ENCODE data around the gene AGMAT.

Gene AGMAT

DNA sequence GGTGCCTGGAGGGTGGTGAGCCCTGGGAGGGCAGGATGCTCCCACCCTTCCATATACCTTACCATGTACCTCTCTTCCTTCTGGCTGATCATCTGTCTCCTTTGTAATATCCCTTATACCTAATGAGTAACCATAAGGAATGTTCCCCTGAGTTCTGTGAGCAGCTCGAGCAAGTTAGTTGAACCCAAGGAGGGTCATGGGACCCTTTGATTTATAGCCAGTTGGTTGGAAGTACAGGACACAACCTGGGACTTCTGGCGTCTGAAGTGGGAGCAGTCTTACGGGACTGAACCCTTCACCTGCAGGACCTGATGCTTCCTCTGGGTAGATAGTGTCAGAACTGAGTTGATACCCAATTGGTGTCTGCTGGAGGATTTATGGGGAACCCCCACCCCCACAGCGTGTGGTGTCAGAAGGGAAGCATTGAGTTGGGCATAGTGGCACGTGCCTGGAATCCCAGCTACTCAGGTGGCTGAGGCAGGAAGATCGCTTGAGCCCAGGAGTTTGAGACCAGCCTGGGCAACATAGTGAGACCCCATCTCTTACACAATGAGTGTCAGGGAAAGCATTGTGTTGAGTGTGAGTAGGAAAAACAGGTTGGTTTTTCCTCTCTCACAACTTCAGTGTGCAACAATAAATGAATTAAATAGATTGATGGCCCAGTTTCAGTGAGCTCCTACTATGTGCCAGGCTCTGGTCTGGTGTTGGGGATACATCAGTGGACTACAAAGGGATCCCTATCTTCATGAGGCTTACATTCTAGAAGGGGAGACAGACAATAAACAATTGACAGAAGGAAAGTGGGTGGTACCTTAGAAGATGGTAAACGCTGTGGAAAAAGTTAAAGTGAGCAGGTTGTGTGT, 42.2 kb downstream of the AGMAT start:
- DNase-seq = no peak
- H3K27ac ChIP-seq (ENCODE audit: insufficient read depth, low read length, poor library complexity, severe bottlenecking) = no peak overlapping the region
- H3K4me1 ChIP-seq (ENCODE audit: control insufficient read depth, insufficient read depth, low read length, poor library complexity, severe bottlenecking) = no peaks in the 10 kb centered on the region
- H3K27me3 ChIP-seq (replicated peaks; ENCODE audit: control insufficient read depth, insufficient read depth, low read length, poor library complexity, severe bottlenecking) = no peaks in the 10 kb centered on the region
- H3K4me3 ChIP-seq (ENCODE audit: insufficient read depth, low read depth, low read length, poor library complexity, severe bottlenecking) = no peak overlapping the region
- H3K36me3 ChIP-seq (ENCODE audit: control insufficient read depth, insufficient read depth, low read length) = peaks cover 48% of the 10 kb centered on the region
- H3K9me3 ChIP-seq (ENCODE audit: control insufficient read depth, low read length) = no peaks in the 10 kb centered on the region

DNA sequence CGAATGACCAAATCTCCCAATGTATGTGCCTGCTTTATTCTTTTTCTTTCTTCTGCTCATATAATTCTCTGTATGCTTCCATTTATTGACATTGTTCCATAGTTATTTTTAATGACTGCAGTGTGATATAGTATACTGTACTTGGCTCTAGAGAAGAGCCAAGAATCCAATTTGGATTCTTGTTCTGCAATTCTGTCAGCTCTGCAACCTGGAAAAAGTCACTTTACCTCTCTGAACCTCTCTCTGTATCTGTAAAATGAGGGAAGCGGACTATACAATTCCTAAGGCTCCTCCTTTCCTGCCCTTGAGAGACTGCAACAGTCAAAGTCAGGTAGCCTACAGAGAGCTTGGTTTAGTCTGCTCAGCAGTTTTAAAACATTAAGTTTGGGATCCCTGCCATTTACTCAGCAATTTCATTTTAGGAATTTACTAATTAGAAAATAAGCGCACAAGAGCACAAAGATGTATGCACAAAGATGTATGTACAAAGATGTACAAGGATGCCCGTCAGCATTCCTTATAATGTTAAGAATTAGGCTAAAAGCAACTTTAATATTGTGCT, 43.5 kb downstream of the AGMAT start:
- H3K27ac ChIP-seq (ENCODE audit: insufficient read depth, low read length, poor library complexity, severe bottlenecking) = no peak overlapping the region
- H3K27me3 ChIP-seq (replicated peaks; ENCODE audit: control insufficient read depth, insufficient read depth, low read length, poor library complexity, severe bottlenecking) = no peaks in the 10 kb centered on the region
- H3K4me1 ChIP-seq (ENCODE audit: control insufficient read depth, insufficient read depth, low read length, poor library complexity, severe bottlenecking) = no peaks in the 10 kb centered on the region
- no peak overlapping the region for H3K4me3 ChIP-seq (ENCODE audit: insufficient read depth, low read depth, low read length, poor library complexity, severe bottlenecking)
- no peaks in the 10 kb centered on the region for H3K9me3 ChIP-seq (ENCODE audit: control insufficient read depth, low read length)
- no peak for DNase-seq
- H3K36me3 ChIP-seq (ENCODE audit: control insufficient read depth, insufficient read depth, low read length) = peaks cover 44% of the 10 kb centered on the region

DNA sequence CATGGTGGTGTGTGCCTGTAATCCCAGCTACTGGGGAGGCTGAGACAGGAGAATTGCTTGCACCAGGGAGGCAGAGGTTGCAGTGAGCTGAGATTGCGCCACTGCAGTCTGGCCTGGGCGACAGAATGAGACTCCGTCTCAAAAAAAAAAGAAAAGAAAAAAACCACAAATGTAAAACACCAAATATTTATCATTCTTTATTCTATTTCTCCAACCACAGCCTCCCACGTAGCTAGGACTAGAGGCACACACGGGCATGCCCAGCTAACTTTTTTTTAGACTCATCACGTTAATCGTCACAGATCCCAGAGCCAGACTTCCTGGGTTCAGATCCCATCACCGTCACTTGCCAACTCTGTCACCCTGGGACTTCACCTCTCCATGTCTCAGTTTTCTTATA, 44.7 kb downstream of the AGMAT start:
- Histone ChIP-seq H3K27ac (ENCODE audit: insufficient read depth, low read length, poor library complexity, severe bottlenecking) (no peak overlapping the region), H3K36me3 (ENCODE audit: control insufficient read depth, insufficient read depth, low read length) (peaks cover 45% of the 10 kb centered on the region), H3K4me3 (ENCODE audit: insufficient read depth, low read depth, low read length, poor library complexity, severe bottlenecking) (no peak overlapping the region), H3K27me3 (replicated peaks; ENCODE audit: control insufficient read depth, insufficient read depth, low read length, poor library complexity, severe bottlenecking) (no peaks in the 10 kb centered on the region), H3K9me3 (ENCODE audit: control insufficient read depth, low read length) (no peaks in the 10 kb centered on the region), H3K4me1 (ENCODE audit: control insufficient read depth, insufficient read depth, low read length, poor library complexity, severe bottlenecking) (no peaks in the 10 kb centered on the region)
- no peak for DNase-seq

DNA sequence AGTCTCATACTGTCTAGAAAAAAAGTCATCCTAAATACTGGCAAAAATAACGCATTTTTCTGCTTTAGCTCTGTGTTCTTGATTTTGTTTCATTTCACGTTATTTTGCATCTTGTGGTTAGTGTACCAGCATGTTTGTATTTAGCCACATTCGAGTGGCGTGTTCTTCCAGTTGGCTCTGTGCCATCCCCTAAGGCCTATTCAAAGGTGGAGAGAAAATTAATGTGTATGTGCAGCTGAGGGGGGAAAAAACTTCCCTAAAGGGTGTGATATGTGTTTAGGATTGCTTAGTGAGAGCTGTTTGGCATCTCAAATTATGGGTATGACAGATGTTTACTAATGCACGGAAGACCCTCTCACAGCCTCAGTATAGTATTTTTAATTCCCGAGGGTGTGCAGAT, 46.1 kb downstream of the AGMAT start:
- H3K36me3 ChIP-seq (ENCODE audit: control insufficient read depth, insufficient read depth, low read length) = peaks cover 40% of the 10 kb centered on the region
- no peaks in the 10 kb centered on the region for H3K9me3 ChIP-seq (ENCODE audit: control insufficient read depth, low read length)
- no peaks in the 10 kb centered on the region for H3K27me3 ChIP-seq (replicated peaks; ENCODE audit: control insufficient read depth, insufficient read depth, low read length, poor library complexity, severe bottlenecking)
- H3K27ac ChIP-seq (ENCODE audit: insufficient read depth, low read length, poor library complexity, severe bottlenecking) = no peak overlapping the region
- H3K4me3 ChIP-seq (ENCODE audit: insufficient read depth, low read depth, low read length, poor library complexity, severe bottlenecking) = no peak overlapping the region
- DNase-seq = no peak
- H3K4me1 ChIP-seq (ENCODE audit: control insufficient read depth, insufficient read depth, low read length, poor library complexity, severe bottlenecking) = no peaks in the 10 kb centered on the region

DNA sequence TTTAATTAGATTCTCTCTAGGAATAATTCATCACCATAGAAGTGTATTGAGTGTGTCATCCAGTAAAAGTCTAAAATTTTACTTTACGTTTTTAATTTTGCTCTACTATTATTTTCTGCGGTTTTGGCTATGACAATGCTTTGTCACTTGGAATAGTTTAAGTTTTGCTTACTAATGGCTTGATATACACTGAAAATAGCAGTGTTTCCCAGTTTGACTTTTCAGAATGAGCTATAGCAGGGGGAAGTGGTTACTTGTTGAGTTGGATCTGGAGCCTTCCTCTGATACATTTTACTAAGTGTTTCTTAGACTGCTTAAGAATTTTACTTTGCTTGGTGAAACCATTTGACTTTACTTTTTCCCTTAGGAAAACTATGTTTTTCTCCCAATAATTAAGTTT, 53.2 kb downstream of the AGMAT start:
- Histone ChIP-seq H3K9me3 (ENCODE audit: control insufficient read depth, low read length) (no peaks in the 10 kb centered on the region), H3K4me1 (ENCODE audit: control insufficient read depth, insufficient read depth, low read length, poor library complexity, severe bottlenecking) (no peaks in the 10 kb centered on the region), H3K36me3 (ENCODE audit: control insufficient read depth, insufficient read depth, low read length) (peaks cover 9% of the 10 kb centered on the region), H3K27ac (ENCODE audit: insufficient read depth, low read length, poor library complexity, severe bottlenecking) (no peak overlapping the region), H3K4me3 (ENCODE audit: insufficient read depth, low read depth, low read length, poor library complexity, severe bottlenecking) (no peak overlapping the region), H3K27me3 (replicated peaks; ENCODE audit: control insufficient read depth, insufficient read depth, low read length, poor library complexity, severe bottlenecking) (no peaks in the 10 kb centered on the region)
- DNase-seq = no peak

DNA sequence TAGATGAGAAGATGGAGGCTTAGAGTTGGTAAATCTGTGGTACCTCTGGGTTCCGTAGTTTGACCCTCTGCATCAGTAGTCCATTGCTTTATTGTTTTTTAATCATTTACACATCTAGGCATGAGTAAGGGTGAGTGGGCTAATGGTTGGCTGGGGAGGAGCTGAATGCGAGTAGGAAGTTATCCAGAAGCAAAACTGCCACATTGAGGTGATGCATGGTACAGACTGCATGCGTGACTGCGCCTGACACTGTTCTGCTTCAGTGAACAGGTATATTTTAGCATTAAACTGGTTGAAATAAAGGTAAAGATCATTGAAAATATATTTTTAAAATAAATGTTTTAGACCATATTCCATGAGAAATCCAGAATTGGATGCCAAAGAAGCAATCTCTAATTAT, 53.8 kb downstream of the AGMAT start:
- no peaks in the 10 kb centered on the region for H3K9me3 ChIP-seq (ENCODE audit: control insufficient read depth, low read length)
- DNase-seq = no peak
- no peaks in the 10 kb centered on the region for H3K27me3 ChIP-seq (replicated peaks; ENCODE audit: control insufficient read depth, insufficient read depth, low read length, poor library complexity, severe bottlenecking)
- H3K4me1 ChIP-seq (ENCODE audit: control insufficient read depth, insufficient read depth, low read length, poor library complexity, severe bottlenecking) = peaks cover 5% of the 10 kb centered on the region
- H3K27ac ChIP-seq (ENCODE audit: insufficient read depth, low read length, poor library complexity, severe bottlenecking) = no peak overlapping the region
- peaks cover 5% of the 10 kb centered on the region for H3K36me3 ChIP-seq (ENCODE audit: control insufficient read depth, insufficient read depth, low read length)
- no peak overlapping the region for H3K4me3 ChIP-seq (ENCODE audit: insufficient read depth, low read depth, low read length, poor library complexity, severe bottlenecking)

DNA sequence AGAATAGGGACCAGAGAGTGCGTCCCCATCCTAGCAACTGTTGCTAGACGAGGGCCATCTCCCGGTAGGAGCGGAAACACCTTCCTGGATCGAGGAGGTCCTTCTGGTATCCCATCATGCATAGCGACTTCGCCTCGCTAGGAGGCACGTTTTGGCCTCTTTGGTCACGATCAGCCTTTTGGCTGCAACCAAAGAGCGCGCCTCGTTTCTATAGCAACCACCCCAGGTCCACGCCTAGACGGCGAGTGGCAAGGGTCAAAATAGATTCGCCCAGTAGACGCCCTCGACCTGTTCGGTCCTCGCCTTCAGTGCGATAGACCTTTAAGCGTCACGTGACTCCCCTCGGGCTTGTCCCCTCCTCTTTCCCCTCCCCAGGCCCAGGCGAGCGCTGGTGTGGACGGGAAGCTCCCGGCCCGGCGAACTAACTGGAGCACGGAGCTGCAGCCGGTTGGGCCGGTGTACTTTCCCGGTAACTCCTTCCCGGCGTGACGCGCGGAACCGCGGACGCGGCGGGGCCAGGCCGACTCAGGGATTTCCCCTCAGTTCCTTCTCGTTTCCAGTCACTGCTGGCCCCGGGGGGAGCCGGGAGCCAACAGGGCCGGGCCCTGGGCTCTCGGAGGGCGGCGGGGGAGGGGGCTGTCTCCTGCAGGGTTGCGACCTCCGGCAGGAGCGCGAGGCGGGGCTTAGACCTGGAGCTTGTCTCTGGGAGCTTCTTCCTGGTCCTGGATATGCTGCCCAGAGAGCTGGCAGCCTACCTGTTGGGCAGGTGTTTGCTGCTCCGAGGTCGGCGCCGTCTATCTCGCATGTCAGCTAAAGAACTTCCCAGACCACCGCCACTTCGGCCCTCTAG, 58.1 kb downstream of the AGMAT start, which contains the start of gene DNAJC16:
Gene DNAJC16 (plus strand): TSS at position 359 of the 850 bp plus-strand sequence. CDS start 2,258 bp downstream, outside the sequence.
- no peaks in the 10 kb centered on the region for H3K27me3 ChIP-seq (replicated peaks; ENCODE audit: control insufficient read depth, insufficient read depth, low read length, poor library complexity, severe bottlenecking)
- peak within 1 kb of the TSS; percentile 66 for H3K4me3 ChIP-seq (ENCODE audit: insufficient read depth, low read depth, low read length, poor library complexity, severe bottlenecking)
- H3K9me3 ChIP-seq (ENCODE audit: control insufficient read depth, low read length) = no peaks in the 10 kb centered on the region
- H3K4me1 ChIP-seq (ENCODE audit: control insufficient read depth, insufficient read depth, low read length, poor library complexity, severe bottlenecking) = peaks cover 18% of the 10 kb centered on the region
- peak; percentile 95 to 96 (median 95) for DNase-seq
- no peaks in the 10 kb centered on the region for H3K36me3 ChIP-seq (ENCODE audit: control insufficient read depth, insufficient read depth, low read length)
- H3K27ac ChIP-seq (ENCODE audit: insufficient read depth, low read length, poor library complexity, severe bottlenecking) = peak within 1 kb of the TSS; percentile 95

DNA sequence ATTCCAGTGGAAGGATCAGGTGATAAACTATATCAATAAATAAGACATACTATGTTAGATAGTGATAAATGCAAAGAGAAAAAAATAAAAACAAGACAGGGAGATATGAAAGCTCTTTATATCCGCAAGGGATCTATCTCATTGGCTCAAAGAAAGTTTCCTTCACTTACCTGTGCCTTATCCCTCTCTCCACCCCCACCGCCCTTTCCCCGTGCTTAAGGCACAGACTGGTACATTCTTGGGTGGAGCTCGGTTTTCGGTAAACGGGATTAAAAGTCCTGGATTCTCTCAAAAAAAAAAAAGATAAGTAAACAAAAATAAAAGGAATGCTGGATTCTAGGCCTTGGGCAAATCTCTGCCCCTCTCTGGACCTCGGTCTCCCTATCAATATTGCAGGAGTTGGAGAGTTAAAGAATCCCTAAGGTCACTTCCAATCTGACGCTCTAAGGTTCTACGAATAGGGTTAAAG, 58.8 kb downstream of the AGMAT start:
- H3K9me3 ChIP-seq (ENCODE audit: control insufficient read depth, low read length) = no peaks in the 10 kb centered on the region
- peak in 1 of 3 donors; percentile 8 for DNase-seq
- peaks cover 18% of the 10 kb centered on the region for H3K4me1 ChIP-seq (ENCODE audit: control insufficient read depth, insufficient read depth, low read length, poor library complexity, severe bottlenecking)
- H3K27me3 ChIP-seq (replicated peaks; ENCODE audit: control insufficient read depth, insufficient read depth, low read length, poor library complexity, severe bottlenecking) = no peaks in the 10 kb centered on the region
- peak overlapping the region; percentile 95 for H3K27ac ChIP-seq (ENCODE audit: insufficient read depth, low read length, poor library complexity, severe bottlenecking)
- H3K4me3 ChIP-seq (ENCODE audit: insufficient read depth, low read depth, low read length, poor library complexity, severe bottlenecking) = peak overlapping the region; percentile 65
- H3K36me3 ChIP-seq (ENCODE audit: control insufficient read depth, insufficient read depth, low read length) = no peaks in the 10 kb centered on the region

DNA sequence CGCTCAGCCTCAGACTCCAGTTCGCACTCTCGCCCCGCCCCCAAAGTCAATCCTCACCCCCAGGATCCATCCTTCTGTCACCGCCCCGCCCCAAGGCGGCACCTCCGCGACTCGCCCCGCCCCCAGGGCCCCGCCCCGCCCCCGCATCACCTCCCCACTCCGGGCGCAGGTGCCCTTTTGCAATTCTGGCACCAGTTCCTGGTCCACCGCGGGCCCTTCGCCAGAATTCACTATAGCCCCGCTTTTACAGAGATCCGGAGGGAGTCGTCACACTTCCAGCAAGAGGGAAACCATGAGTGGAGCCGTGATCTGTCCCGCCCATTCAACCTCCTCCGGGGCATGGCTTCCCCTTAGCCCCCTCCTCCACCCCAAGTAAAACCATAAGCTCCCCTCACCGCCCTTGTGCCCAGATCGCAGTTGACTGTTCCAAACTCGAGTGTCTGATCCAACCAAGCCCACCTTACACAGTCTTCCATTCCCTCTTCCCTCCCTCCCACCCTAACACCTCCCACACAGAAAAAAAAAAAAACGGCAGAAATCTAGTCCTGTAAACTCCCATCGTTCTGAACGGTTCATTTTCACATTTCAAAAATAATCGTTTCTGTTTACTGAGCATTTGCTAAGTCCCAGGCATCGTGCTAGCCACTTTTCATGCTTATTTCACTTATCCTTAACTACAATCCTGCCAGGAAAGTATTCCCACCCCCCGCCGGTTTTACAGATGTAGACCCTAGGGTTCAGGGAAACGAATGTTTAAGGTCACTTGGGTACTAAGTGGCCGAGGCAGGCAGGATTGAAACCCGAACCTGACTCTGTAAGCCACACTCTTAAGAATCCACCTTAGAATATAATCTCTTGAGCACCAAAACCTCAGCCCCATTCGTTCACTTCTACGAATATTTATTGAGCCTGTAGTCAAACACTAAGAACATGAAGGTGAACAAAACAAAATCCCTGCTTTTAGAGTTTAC, 59.5 kb downstream of the AGMAT start:
- no peak for DNase-seq
- no peaks in the 10 kb centered on the region for H3K36me3 ChIP-seq (ENCODE audit: control insufficient read depth, insufficient read depth, low read length)
- H3K27ac ChIP-seq (ENCODE audit: insufficient read depth, low read length, poor library complexity, severe bottlenecking) = peak overlapping the region; percentile 95
- peak overlapping the region; percentile 66 for H3K4me3 ChIP-seq (ENCODE audit: insufficient read depth, low read depth, low read length, poor library complexity, severe bottlenecking)
- peaks cover 18% of the 10 kb centered on the region for H3K4me1 ChIP-seq (ENCODE audit: control insufficient read depth, insufficient read depth, low read length, poor library complexity, severe bottlenecking)
- H3K27me3 ChIP-seq (replicated peaks; ENCODE audit: control insufficient read depth, insufficient read depth, low read length, poor library complexity, severe bottlenecking) = no peaks in the 10 kb centered on the region
- H3K9me3 ChIP-seq (ENCODE audit: control insufficient read depth, low read length) = no peaks in the 10 kb centered on the region
